BLaER1 (cell line): ENCODE data around the gene ZMYND10.

Experiments used
- H3K27ac ChIP-seq: shearing (Covaris generic); formaldehyde crosslinking; 2 replicates; pipeline ENCODE4 v1.8.1; 2022
- H3K27me3 ChIP-seq: shearing (Covaris generic); formaldehyde crosslinking; 2 replicates; pipeline ENCODE4 v1.8.1; 2022
- H3K36me3 ChIP-seq: shearing (Covaris generic); formaldehyde crosslinking; 2 replicates; pipeline ENCODE4 v1.8.1; 2022
- H3K4me1 ChIP-seq: shearing (Covaris generic); formaldehyde crosslinking; 2 replicates; pipeline ENCODE4 v1.8.1; 2022
- H3K4me2 ChIP-seq: shearing (Covaris generic); formaldehyde crosslinking; 2 replicates; pipeline ENCODE4 v1.8.1; 2022
- H3K4me3 ChIP-seq: shearing (Covaris generic); formaldehyde crosslinking; 2 replicates; pipeline ENCODE4 v1.8.1; 2022
- H3K9ac ChIP-seq: shearing (Covaris generic); formaldehyde crosslinking; 2 replicates; pipeline ENCODE4 v1.8.1; 2022
- H3K9me3 ChIP-seq: shearing (Covaris generic); formaldehyde crosslinking; 2 replicates; pipeline ENCODE4 v1.8.1; 2022
- H4K20me1 ChIP-seq: shearing (Covaris generic); formaldehyde crosslinking; 2 replicates; pipeline ENCODE4 v1.8.1; 2022
- Cebpa-rat ChIP-seq: shearing (Covaris generic); IDR thresholded peaks from 2 replicates; pipeline ENCODE4 v1.8.1; 2022

Gene ZMYND10

DNA sequence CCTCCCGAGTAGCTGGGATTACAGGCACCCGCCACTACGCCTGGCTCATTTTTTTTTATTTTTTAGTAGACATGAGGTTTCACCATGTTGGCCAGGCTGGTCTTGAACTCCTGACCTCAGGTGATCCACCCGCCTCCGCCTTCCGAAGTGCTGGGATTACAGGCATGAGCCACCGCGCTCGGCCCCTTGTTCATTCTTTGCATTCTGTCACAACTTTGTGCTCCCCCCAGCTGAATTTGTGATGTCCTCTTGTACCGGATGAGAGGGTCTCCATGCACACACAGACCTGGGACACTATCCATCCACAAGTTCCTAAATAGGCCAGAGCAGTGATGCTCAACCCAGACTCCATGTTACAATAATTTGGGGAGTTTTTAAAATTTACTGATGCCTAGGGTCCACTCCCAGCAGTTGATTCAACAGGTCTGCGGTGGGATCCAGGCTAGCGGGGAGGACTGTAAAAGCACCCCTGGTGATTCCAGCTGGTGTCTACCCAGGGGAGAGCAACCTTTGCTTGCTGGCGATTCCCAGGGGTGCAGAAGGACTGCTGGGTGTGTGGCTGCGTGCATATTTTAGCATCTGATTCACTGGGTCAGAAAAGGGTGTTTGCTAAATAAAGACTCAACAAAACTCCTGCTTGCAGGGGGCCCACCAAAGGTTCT, 5.9 kb downstream of the ZMYND10 start:
- peaks cover 73% of the 10 kb centered on the region for H3K4me1 ChIP-seq
- no peaks in the 10 kb centered on the region for H3K9me3 ChIP-seq
- peaks cover 25% of the 10 kb centered on the region for H3K27me3 ChIP-seq
- peak overlapping the region; percentile 94 for H3K9ac ChIP-seq
- peaks cover 25% of the 10 kb centered on the region for H4K20me1 ChIP-seq
- TF ChIP-seq Cebpa-rat, result no peak
- peak overlapping the region; percentile 95 for H3K4me2 ChIP-seq
- peaks cover 15% of the 10 kb centered on the region for H3K36me3 ChIP-seq
- peak overlapping the region; percentile 88 for H3K4me3 ChIP-seq
- H3K27ac ChIP-seq, result peak overlapping the region; percentile 97

- TF ChIP-seq Cebpa-rat, result no peak
- peaks cover 25% of the 10 kb centered on the region for H3K27me3 ChIP-seq
- peaks cover 31% of the 10 kb centered on the region for H4K20me1 ChIP-seq
- peak overlapping the region; percentile 97 for H3K27ac ChIP-seq
- H3K4me1 ChIP-seq, result peaks cover 79% of the 10 kb centered on the region
- H3K9ac ChIP-seq, result peak overlapping the region; percentile 94
- no peaks in the 10 kb centered on the region for H3K9me3 ChIP-seq
- peaks cover 22% of the 10 kb centered on the region for H3K36me3 ChIP-seq
- peak overlapping the region; percentile 95 for H3K4me2 ChIP-seq
- H3K4me3 ChIP-seq, result peak overlapping the region; percentile 88
Measured at GRCh38 chr3:50338965-50339364, 6.6 kb downstream of the ZMYND10 start.

- peak overlapping the region; percentile 97 for H3K27ac ChIP-seq
- no peaks in the 10 kb centered on the region for H3K9me3 ChIP-seq
- peak overlapping the region; percentile 88 for H3K4me3 ChIP-seq
- TF ChIP-seq Cebpa-rat, result no peak
- H3K27me3 ChIP-seq, result peaks cover 25% of the 10 kb centered on the region
- peaks cover 76% of the 10 kb centered on the region for H3K4me1 ChIP-seq
- peaks cover 48% of the 10 kb centered on the region for H4K20me1 ChIP-seq
- peak overlapping the region; percentile 94 for H3K9ac ChIP-seq
- H3K4me2 ChIP-seq, result peak overlapping the region; percentile 95
- H3K36me3 ChIP-seq, result peaks cover 38% of the 10 kb centered on the region
Measured at GRCh38 chr3:50337175-50337861, 8.2 kb downstream of the ZMYND10 start.

DNA sequence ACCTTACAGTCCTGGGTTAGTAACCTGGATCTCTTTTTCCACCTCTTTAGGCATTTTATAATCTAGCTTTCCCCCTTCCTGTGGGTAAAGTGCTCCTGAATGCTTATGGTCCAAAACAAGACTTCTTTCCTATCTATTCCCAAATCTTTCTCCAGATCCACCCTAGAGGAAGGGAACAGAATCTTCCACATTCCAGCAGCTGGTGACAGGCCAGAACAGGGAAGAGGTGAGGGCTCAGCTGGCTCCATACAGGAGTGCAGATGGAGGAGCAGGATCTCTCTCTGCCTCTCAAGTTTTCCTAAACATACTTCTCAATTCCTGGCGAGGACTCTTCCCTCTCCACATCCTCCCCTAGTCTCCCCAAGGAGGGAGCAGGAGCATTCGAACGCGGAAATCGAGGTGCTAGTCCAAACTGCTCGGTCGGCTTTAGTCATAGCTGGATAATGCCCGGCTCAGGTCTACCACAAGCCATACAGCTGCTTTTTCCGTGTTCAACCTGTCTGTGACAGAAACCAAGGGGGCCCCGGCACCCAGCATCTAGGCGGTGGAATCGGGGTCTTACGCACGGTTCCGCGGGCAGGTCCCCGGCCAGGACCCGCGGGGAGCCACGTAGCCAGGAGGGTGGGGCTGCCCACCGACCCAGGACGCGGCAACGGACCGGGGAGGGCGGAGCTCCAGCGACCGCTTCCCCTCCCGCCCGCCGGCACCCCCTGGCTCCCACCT, 8.9 kb downstream of the ZMYND10 start:
- Histone ChIP-seq H4K20me1 (peaks cover 55% of the 10 kb centered on the region), H3K36me3 (peaks cover 46% of the 10 kb centered on the region), H3K27ac (peak overlapping the region; percentile 97), H3K9ac (peak overlapping the region; percentile 94), H3K27me3 (peaks cover 22% of the 10 kb centered on the region), H3K9me3 (no peaks in the 10 kb centered on the region), H3K4me1 (peaks cover 71% of the 10 kb centered on the region), H3K4me2 (peak overlapping the region; percentile 95), H3K4me3 (peak overlapping the region; percentile 88)
- TF ChIP-seq Cebpa-rat, result no peak

GRCh38 chr3:50334339-50335075, 11.0 kb downstream of the ZMYND10 start:
- peaks cover 76% of the 10 kb centered on the region for H4K20me1 ChIP-seq
- H3K27me3 ChIP-seq, result peaks cover 1% of the 10 kb centered on the region; the same call in 1 of the 2 replicates
- H3K27ac ChIP-seq, result peak overlapping the region; percentile 32; the same call in 1 of the 2 replicates
- peaks cover 67% of the 10 kb centered on the region for H3K36me3 ChIP-seq
- peak overlapping the region; percentile 94 for H3K9ac ChIP-seq
- peak overlapping the region; percentile 95 for H3K4me2 ChIP-seq
- H3K4me1 ChIP-seq, result peaks cover 50% of the 10 kb centered on the region
- H3K4me3 ChIP-seq, result no peak overlapping the region; the same call in 1 of the 2 replicates
- no peaks in the 10 kb centered on the region for H3K9me3 ChIP-seq
- no peak for TF ChIP-seq Cebpa-rat

- Histone ChIP-seq H4K20me1 (peaks cover 79% of the 10 kb centered on the region), H3K9ac (peak overlapping the region; percentile 94), H3K27ac (peak overlapping the region; percentile 32; the same call in 1 of the 2 replicates), H3K27me3 (no peaks in the 10 kb centered on the region), H3K36me3 (peaks cover 72% of the 10 kb centered on the region), H3K4me3 (no peak overlapping the region), H3K9me3 (no peaks in the 10 kb centered on the region), H3K4me1 (peaks cover 47% of the 10 kb centered on the region), H3K4me2 (peak overlapping the region; percentile 95)
- TF ChIP-seq Cebpa-rat, result no peak
Measured at GRCh38 chr3:50333744-50334328, 11.7 kb downstream of the ZMYND10 start.

DNA sequence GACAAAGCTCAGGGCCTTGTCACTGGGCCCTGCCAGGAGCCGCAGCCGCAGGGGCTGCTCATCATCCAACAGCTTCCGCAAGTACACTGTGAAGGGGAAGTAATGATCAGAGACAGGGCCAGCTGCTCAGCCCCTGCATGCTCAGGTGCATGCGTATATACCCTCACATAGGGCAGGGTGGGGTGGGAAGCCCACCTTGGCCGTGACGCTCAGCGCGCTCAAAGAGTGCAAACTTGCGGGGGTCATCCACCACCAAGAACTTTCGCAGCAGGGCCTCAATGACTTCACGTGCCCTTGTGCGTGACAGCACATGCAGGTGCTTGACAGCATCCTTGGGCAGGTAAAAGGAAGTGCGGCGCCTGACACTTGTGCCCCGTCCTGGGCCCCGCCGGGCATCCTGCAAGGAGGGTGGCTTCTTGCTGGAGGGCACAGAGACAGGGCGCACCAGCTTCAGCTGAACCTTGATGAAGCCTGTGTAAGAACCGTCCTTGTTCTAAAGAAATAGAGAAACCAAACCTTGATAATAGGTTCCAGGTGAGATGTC, 14.1 kb downstream of the ZMYND10 start:
- H3K4me1 ChIP-seq, result peaks cover 55% of the 10 kb centered on the region

GRCh38 chr3:50330330-50330729, 15.2 kb downstream of the ZMYND10 start:
- Histone ChIP-seq H3K27ac (no peak overlapping the region), H3K36me3 (peaks cover 78% of the 10 kb centered on the region)

More for the DNA sequence above, 14.1 kb downstream of the ZMYND10 start:
- Histone ChIP-seq H3K27ac (no peak overlapping the region), H3K9me3 (no peaks in the 10 kb centered on the region), H3K9ac (no peak overlapping the region), H4K20me1 (peaks cover 85% of the 10 kb centered on the region), H3K27me3 (no peaks in the 10 kb centered on the region), H3K4me2 (no peak overlapping the region), H3K4me3 (no peak overlapping the region), H3K36me3 (peaks cover 76% of the 10 kb centered on the region)
- TF ChIP-seq Cebpa-rat, result no peak

More at GRCh38 chr3:50330330-50330729, 15.2 kb downstream of the ZMYND10 start:
- no peak for TF ChIP-seq Cebpa-rat
- Histone ChIP-seq H3K9ac (no peak overlapping the region), H3K27me3 (no peaks in the 10 kb centered on the region), H3K9me3 (no peaks in the 10 kb centered on the region), H3K4me1 (peaks cover 44% of the 10 kb centered on the region), H3K4me2 (no peak overlapping the region), H3K4me3 (no peak overlapping the region), H4K20me1 (peaks cover 74% of the 10 kb centered on the region)
